ENCODE results near the gene KCNQ2.

Gene KCNQ2

DNA sequence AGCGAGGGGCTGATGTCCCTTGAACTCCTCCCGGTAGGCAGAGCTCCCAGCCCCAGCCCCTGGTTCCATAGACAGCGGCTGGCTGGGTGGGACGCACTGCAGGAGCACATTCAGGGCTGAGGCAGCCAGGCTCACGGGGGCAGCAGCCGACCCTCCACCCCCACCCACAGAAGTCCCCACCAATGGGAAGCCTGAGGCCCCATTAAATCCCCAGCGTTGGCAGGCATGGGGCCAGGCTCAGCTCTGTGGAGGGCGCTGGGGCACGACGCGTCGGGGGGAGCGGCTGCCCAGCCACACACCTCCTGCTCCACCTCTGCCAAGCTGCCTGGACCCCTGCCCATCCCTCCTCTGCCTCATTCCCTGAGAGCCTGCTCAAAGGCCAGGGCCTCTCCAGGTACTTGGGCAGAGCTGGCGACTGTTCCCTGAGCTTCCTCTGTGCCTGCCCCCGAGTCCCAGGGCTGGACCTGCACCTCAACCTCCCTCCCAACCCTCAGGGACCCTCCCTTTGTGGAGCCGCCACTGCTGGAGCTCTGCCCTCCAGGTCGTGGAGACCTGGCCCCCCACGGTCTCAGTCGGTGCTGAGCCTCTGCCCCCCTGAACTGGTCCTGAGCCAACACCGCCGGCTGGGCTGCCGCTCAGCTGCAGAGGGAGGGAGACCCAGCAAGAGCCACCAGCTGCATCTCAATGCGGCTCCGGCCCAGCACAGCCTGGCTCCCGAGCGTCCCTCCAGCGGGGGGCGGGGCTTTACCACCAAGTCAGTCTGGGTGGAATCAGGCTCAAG lies 120.5 kb downstream of the KCNQ2 start:
- no peak for DNase-seq

DNA sequence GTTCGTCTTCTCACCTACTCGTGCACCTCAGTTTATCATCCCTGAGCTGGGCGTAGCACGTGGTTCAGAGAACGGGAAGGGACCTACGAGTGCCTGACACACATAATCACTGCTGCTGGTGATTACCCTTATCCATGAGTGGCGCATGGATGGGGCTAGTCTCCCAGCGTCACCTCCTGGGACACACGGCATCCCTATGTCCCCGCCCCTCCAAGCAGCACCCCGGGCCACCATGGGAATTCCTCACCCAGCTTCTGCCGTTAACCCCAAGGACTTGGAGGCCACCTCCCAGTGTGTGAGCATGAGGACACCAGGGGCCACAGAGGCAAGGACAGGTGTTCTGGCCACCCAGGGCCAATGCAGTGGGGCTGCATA lies 121.1 kb downstream of the KCNQ2 start:
- DNase-seq = no peak

DNA sequence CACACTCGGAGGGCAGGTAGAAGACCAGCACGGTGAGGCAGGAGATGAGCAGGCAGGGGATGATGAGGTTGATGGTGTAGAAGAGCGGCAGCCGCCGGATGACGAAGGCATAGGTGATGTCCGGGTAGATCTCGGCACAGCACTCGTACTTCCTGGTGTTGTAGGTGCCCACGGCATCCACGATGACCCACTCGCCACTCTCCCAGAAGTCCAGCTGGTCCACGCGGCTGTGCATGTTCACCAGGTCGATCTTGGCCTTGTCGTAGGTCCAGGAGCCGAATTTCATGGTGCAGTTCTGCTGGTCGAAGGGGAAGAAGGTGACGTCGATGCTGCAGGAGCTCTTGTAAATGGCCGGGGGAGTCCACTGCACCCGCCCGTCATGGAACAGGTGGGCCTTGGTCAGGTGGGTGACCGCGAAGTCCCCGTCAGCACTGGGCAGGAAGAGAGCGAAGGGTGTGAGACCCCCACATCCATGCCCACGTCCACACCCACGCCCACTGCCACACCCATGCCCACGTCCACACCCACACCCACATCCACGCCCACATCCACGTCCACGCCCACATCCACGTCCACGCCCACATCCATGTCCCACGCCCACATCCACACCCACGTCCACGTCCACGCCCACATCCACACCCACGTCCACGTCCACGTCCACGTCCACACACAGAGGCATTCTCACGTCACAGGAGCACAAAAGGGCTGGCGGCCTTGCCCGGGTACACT lies 121.7 kb downstream of the KCNQ2 start:
- no peak for DNase-seq
